BJ (cell line): ENCODE results near the gene CSF2RB. TPM values are rescaled to one million over a fixed set of nuclear protein-coding genes. Genes with fewer than 3 reads are reported as not detected.

Experiments
- CTCF ChIA-PET: fragments of 350-600 bp; formaldehyde crosslinking; extraction: SDS; loops from one replicate; lab custom pipeline; 2021; ENCODE audit warnings: antibody characterized with exemption, inconsistent platforms; lab: Yijun Ruan, JAX
- POLR2A ChIA-PET: fragments of 300-600 bp; sonication (Branson Sonifier 250); formaldehyde crosslinking; extraction: SDS; loops from one replicate; lab custom pipeline; 2021; ENCODE audit warnings: antibody characterized with exemption; lab: Charles Lee
- DNase-seq: peaks from one replicate; pipeline ENCODE4 v3.0.0-alpha.2; 2011; ENCODE audit warnings: low read depth
- H3K27me3 ChIP-seq: 2 replicates; pipeline ENCODE4 v1.6.0; 2011; ENCODE audit warnings: low read length; ENCODE audit not compliant: control insufficient read depth, insufficient read depth
- H3K36me3 ChIP-seq: 2 replicates; pipeline ENCODE4 v1.5.1; 2011; ENCODE audit warnings: low read length; ENCODE audit not compliant: control insufficient read depth, insufficient read depth
- H3K4me3 ChIP-seq: 2 replicates; pipeline ENCODE4 v1.5.1; 2011; ENCODE audit warnings: low read depth, mild to moderate bottlenecking, control low read depth, low read length
- polyA plus RNA-seq: library from polyadenylated mRNA; depleted of rRNA; stranded (reverse); fragments of >200 nt; gene quantifications from 2 replicates; pipeline ENCODE4 v1.2.3, GENCODE V29; 2011
- TF ChIP-seq, protein P1 (sequence below): IDR thresholded peaks from 2 replicates; pipeline ENCODE4 v1.5.1; 2011; ENCODE audit warnings: low read depth, mild to moderate bottlenecking, control low read depth, inconsistent platforms, low read length, moderate library complexity; ENCODE audit not compliant: insufficient read depth

CSF2RB gene
- polyA plus RNA-seq, 1 experiment: 0.02 TPM

DNA sequence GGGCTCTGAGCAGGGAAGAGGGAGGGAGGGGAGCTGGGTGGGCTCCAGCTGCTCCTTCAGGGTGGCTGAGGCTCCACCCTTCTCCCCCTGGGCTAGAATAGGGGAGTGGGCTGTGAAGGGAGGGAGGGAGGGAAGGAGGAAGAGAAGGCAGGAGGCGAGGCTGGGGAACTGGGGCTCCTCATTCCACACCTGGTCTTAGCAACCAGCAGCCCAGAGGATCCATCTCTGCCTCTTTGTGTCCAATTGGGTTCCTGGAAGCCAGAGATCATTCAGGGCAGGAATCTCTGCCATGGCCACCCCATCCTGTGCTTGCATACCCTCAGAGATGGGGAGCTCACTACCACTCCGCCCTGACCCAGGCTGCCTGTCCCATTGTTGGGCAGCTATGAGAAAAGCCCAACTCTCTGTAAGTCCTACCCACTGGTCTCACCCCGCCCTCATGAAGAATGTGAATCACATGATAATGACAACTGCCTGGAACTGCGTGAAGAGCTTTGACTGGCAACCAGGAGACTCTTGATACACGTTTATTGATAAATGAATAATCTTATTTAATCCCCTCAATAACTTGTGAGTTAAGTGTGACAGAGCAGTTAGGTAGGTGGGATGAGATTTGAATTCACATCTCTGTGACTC lies 44.8 kb upstream of the CSF2RB start:
- TF ChIP-seq, protein P1, sequence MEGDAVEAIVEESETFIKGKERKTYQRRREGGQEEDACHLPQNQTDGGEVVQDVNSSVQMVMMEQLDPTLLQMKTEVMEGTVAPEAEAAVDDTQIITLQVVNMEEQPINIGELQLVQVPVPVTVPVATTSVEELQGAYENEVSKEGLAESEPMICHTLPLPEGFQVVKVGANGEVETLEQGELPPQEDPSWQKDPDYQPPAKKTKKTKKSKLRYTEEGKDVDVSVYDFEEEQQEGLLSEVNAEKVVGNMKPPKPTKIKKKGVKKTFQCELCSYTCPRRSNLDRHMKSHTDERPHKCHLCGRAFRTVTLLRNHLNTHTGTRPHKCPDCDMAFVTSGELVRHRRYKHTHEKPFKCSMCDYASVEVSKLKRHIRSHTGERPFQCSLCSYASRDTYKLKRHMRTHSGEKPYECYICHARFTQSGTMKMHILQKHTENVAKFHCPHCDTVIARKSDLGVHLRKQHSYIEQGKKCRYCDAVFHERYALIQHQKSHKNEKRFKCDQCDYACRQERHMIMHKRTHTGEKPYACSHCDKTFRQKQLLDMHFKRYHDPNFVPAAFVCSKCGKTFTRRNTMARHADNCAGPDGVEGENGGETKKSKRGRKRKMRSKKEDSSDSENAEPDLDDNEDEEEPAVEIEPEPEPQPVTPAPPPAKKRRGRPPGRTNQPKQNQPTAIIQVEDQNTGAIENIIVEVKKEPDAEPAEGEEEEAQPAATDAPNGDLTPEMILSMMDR: no peak
- Histone ChIP-seq H3K4me3 (no peak overlapping the region), H3K27me3 (peaks cover 2% of the 10 kb centered on the region; the same call in 1 of the 2 replicates), H3K36me3 (no peaks in the 10 kb centered on the region)
- ChIA-PET POLR2A (no interaction called here), CTCF (interaction anchor here (4.7 kb wide), 1 partner anchor 12 kb away, joined by 42 read pairs; no protein-coding TSS in a partner anchor)
- DNase-seq: no peak

DNA sequence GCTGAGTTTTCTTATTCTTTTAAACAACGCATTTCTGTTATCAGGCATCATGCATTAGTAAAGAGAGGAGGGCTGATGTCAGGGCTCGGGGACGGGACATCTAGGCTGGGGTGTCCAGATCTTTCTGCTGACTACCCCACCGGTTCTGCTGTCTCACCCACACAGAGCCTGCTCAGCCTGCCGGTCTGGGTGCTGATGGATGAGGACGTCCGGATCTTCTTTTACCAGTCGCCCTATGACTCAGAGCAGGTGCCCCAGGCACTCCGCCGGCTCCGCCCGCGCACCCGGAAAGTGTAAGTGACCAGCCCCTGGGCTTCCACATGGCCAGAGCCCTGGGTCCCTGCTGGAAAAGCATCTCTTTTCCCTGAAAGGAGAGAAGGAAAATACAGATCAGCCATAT lies 43.2 kb upstream of the CSF2RB start:
- DNase-seq: no peak
- Histone ChIP-seq H3K27me3 (peaks cover 3% of the 10 kb centered on the region; the same call in 1 of the 2 replicates), H3K36me3 (no peaks in the 10 kb centered on the region), H3K4me3 (no peak overlapping the region)
- ChIA-PET CTCF (interaction anchor here (1.1 to 4.7 kb wide), 4 partner anchors 14 to 108 kb away, joined by 3 to 42 read pairs (median 4); no protein-coding TSS in a partner anchor), POLR2A (no interaction called here)
- TF ChIP-seq, protein P1: no peak

DNA sequence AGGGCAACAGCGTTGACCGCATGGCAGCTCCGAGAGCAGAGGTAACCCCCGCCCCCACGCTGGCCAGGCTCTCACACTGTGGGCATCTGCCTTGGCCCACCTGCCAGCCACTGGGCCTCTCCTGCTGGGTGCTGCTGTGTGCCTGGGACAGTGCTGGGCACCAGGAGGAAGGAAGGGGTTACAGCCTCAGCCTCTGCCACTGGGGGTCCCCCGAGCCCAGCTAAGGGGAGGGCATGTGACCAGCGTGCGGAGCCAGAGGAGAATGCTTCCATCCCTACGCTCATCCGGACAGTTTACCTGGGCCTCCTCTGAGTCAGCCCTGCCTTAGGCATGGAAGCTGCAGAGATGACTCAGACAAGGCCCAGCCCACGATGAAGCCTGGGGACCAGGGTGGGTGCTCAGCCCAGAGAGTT lies 41.8 kb upstream of the CSF2RB start:
- TF ChIP-seq, protein P1: no peak
- POLR2A ChIA-PET: no interaction called here
- Histone ChIP-seq H3K4me3 (no peak overlapping the region), H3K27me3 (peaks cover 7% of the 10 kb centered on the region), H3K36me3 (no peaks in the 10 kb centered on the region)
- no peak for DNase-seq
- CTCF ChIA-PET: interaction anchor here (1.1 to 4.7 kb wide), 4 partner anchors 15 to 101 kb away, joined by 3 to 42 read pairs (median 3); no protein-coding TSS in a partner anchor

DNA sequence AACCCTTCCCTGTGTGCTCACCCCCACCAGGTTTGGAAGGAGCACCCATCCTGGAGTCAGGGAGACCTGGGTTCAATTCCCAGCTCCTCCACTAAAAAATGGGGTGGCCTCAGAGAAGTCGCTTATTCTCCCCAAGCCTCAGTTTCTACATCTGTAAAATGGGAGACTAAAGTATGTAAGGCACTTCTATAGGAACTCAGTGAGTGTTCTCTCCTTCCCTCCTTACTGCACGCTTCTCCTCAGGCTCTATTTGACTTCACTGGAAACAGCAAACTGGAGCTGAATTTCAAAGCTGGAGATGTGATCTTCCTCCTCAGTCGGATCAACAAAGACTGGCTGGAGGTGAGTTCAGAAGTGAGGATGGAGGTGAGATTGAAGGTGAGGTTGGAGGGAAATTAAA lies 41.3 kb upstream of the CSF2RB start:
- H3K36me3 ChIP-seq: no peaks in the 10 kb centered on the region
- H3K4me3 ChIP-seq: no peak overlapping the region
- POLR2A ChIA-PET: no interaction called here
- CTCF ChIA-PET: interaction anchor here (1.5 to 4.7 kb wide), 2 partner anchors 16 to 20 kb away, joined by 3 to 42 read pairs; no protein-coding TSS in a partner anchor
- H3K27me3 ChIP-seq: peaks cover 7% of the 10 kb centered on the region
- no peak for DNase-seq
- TF ChIP-seq, protein P1: no peak

DNA sequence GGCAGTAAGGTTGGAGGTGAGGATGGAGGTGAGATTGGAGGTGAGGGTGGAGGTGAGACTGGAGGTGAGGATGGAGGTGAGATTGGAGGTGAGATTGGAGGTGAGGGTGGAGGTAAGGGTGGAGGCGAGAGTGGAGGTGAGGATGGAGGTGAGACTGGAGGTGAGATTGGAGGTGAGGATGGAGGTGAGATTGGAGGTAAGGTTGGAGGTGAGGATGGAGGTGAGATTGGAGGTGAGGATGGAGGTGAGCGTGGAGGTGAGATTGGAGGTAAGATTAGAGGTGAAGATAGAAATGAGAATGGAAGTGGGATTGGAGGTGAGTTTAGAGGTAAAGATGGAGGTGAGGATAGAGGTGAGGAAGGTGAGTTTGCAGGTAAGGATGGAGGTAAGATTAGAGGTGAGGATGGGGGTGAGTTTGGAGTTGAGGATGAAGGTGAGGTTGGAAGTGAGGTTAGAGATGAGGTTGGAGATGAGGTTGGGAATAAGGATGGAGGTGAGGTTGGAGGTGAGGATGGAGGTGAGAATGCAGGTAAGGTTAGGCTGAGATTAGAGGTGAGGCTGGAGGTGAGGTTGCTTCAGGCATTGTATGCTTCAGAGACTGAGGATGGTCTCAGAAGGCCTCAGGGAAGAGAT lies 40.4 kb upstream of the CSF2RB start:
- Histone ChIP-seq H3K36me3 (no peaks in the 10 kb centered on the region), H3K4me3 (no peak overlapping the region), H3K27me3 (peaks cover 10% of the 10 kb centered on the region)
- CTCF ChIA-PET: interaction anchor here (0.9 to 1.8 kb wide), 5 partner anchors 11 to 114 kb away, joined by 3 to 10 read pairs (median 4); no protein-coding TSS in a partner anchor
- TF ChIP-seq, protein P1: no peak
- DNase-seq: no peak
- POLR2A ChIA-PET: interaction anchor here (0.6 kb wide), 1 partner anchor 391 kb away, joined by 3 read pairs; no protein-coding TSS in a partner anchor
